NCI-H524 treated with DMSO at 0.1 percent for 48 hours (cell line): ENCODE measurements around the gene AQP7.
"Not testable (repeated sequence)": the region's sequence is repeated elsewhere in the genome, so short reads cannot be mapped to it uniquely, and the experiment has no call there.

Experiments used
- DNase-seq: peaks from one replicate; lab custom pipeline; 2025; lab: John Stamatoyannopoulos, UW

Gene AQP7

GRCh38 chr9:33402371-33402770 lies at the start of gene AQP7:
AQP7 (minus strand) TSS chr9:33402568; CDS start chr9:33401262, 1,306 bp downstream.
- DNase-seq = not testable (repeated sequence)

- no peak for DNase-seq
These were observed 48.3 kb upstream of the AQP7 start for GRCh38 chr9:33450621-33451146.

GRCh38 chr9:33449715-33450114 lies 47.3 kb upstream of the AQP7 start:
- DNase-seq = no peak

GRCh38 chr9:33447799-33448553 lies 45.6 kb upstream of the AQP7 start:
- peak; percentile 64 for DNase-seq

GRCh38 chr9:33446946-33447798 lies 44.8 kb upstream of the AQP7 start, which contains the start of gene AQP3:
AQP3 (minus strand) TSS chr9:33447593; CDS start chr9:33447530, 63 bp downstream.
- DNase-seq = no peak

GRCh38 chr9:33446240-33446945 lies 44.0 kb upstream of the AQP7 start:
- DNase-seq = no peak

GRCh38 chr9:33445389-33446239 lies 43.2 kb upstream of the AQP7 start:
- DNase-seq = no peak

GRCh38 chr9:33443464-33444154 lies 41.2 kb upstream of the AQP7 start:
- no peak for DNase-seq

- DNase-seq = no peak
These were observed 40.7 kb upstream of the AQP7 start for GRCh38 chr9:33443047-33443446.

GRCh38 chr9:33442125-33442524 lies 39.8 kb upstream of the AQP7 start:
- no peak for DNase-seq

- DNase-seq = no peak
These were observed 38.2 kb upstream of the AQP7 start for GRCh38 chr9:33440609-33441008.

GRCh38 chr9:33440204-33440603 lies 37.8 kb upstream of the AQP7 start:
- DNase-seq = no peak

GRCh38 chr9:33439731-33440130 lies 37.4 kb upstream of the AQP7 start:
- DNase-seq = no peak

- DNase-seq = no peak
These were observed 36.7 kb upstream of the AQP7 start for GRCh38 chr9:33438926-33439680.

- no peak for DNase-seq
These were observed 35.5 kb upstream of the AQP7 start for GRCh38 chr9:33437898-33438297.

- no peak for DNase-seq
These were observed 34.8 kb upstream of the AQP7 start for GRCh38 chr9:33437205-33437604.

- DNase-seq = no peak
These were observed 34.1 kb upstream of the AQP7 start for GRCh38 chr9:33436445-33436844.

- DNase-seq = peak; percentile 76
These were observed 33.5 kb upstream of the AQP7 start for GRCh38 chr9:33435821-33436277.

GRCh38 chr9:33434317-33435105 lies 32.1 kb upstream of the AQP7 start:
- DNase-seq = no peak
